HG02610 (cell line): ENCODE measurements around the gene GPR173.

Experiments used
- ATAC-seq: cut with Tn5 transposase; IDR thresholded peaks from one replicate; pipeline ENCODE4 v1.9.1; 2021; ENCODE audit warnings: mild to moderate bottlenecking, moderate library complexity; ENCODE audit not compliant: unreplicated experiment

GPR173 gene, protein sequence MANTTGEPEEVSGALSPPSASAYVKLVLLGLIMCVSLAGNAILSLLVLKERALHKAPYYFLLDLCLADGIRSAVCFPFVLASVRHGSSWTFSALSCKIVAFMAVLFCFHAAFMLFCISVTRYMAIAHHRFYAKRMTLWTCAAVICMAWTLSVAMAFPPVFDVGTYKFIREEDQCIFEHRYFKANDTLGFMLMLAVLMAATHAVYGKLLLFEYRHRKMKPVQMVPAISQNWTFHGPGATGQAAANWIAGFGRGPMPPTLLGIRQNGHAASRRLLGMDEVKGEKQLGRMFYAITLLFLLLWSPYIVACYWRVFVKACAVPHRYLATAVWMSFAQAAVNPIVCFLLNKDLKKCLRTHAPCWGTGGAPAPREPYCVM

DNA sequence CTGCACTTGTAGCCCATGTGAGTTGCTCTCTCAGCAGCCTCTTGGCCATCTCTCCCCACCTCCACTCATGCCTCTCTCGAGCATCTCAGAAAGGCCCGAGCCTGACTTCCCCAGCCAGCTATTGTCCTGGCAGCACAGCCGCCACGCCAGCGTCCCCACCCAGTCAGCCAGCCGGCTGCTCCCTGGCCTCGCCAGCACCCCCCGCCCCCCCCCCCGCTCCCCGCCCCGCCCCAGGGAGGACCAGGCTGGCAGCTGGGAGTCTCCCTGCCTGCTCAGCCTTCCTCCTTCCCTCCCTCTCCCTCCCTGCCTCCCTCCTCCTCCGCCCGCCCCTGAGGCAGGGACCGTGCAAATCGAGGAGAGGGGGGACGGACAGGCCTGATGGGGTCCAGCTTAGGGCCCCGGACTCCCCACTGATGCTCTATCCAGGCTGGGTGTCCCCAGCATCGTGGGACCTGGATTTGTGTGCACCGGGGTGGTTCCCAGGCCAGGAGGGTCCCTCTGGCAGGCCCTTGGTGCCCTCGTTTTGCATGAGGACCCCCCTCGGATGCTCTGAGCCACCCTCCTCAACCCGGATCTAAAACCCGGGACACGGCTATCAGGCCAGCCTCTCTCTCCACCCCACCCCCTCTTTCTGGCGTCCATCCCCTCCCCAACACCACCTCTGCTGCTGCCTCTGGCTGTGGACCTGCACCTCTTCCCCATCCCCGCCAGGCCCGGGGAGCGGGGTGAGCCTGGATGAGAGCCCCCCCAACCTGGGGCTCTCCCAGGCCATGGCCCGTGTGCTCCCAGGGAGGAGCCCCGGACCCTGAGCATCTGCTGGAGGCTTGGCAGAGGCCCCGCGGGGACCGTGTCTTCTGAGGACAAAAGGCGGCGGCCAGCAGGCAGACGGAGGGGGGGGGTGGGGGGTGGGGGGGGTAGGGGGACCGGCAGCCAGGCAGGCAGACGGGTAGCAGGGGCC lies at the start of gene GPR173:
TSS of gene GPR173 (plus strand) at position 621 of the 958 bp plus-strand sequence. CDS start 27,833 bp downstream, outside the sequence.
- ATAC-seq, result no peak

DNA sequence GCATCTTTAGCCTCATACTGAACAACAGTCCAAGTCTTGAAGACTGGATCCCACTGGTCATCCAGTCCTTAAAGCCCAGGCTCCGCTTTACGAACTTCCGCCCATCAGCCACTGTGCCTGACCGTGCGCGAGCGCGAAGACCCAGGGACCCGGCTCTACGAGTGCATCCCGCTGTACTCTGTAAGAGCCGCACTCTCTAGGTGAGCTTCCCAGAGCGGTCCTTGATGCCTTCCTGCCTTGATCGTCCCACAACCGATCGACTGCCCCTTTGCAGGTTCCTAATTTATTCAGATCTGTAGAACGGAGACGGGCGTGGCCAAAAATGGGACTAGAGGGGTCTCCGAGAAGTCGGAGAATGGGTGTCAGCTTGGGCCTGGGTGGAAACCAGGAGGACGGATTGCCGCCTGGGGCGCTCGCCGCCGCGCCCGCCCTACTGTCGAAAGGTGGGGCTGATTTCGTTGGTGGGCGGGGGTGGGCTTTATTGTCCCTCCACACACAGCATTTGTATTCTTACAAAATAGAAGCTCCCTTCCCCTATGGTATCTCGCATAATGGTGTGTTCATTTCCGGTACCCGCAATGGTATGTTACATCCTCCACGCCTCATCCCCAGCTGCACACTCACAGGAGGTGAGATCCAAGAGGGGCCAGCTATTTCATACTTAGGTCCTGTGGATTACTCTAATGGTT lies 48.0 kb upstream of the GPR173 start:
- ATAC-seq, result no peak

DNA sequence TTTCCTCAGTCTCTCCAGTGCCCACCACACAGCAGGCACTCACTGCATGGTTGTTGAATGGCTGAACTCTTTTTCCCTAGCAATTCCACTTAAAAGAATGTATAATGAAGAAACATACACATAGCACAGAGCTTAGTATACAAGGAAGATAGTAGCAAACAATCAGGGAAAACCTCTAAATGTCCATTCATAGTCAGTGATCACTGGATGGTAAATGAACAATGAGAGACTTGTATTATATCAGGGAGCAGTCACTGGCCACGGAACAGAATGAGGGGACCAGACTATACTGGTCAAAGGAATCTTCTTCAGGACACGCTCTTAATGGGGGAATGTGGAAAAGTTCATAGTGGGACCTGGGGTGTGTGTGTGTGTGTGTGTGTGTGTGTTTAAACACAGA lies 46.6 kb upstream of the GPR173 start:
- no peak for ATAC-seq

DNA sequence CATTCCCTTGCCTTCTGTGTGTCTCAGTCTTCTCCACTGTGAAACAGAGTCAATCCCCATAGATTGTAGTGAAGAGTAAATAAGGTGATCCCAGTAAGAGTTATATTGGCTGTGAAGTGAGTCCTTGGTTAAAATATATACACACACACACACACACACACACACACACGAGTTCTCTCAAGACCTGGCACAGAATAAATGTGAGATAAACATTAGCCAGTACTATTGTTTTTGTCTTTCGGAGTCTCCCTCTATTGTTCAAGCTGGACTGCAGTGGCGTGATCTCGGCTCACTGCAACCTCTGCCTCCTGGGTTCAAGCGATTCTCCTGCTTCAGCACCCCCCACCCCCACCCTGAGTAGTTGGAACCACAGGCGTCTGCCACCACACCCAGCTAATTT lies 45.5 kb upstream of the GPR173 start:
- ATAC-seq, result no peak

DNA sequence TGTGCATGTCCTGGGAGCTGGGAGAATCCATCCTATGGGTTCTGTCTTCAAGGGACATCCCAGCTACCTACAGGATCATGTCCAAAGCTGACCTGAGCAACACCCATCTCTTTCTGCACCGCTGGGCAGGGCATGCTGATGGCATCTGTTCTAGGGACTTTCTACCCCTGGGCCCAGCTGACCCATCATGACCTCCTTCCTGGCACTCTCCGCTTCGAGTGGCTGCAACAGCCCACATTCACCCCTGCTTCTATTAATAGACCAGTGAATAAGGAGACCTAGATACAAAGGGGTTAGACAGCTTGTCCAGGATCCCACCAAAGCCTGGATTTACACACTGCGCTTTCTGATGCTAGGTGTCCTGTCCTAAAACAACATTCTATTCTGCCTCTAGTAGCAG lies 44.6 kb upstream of the GPR173 start:
- no peak for ATAC-seq

DNA sequence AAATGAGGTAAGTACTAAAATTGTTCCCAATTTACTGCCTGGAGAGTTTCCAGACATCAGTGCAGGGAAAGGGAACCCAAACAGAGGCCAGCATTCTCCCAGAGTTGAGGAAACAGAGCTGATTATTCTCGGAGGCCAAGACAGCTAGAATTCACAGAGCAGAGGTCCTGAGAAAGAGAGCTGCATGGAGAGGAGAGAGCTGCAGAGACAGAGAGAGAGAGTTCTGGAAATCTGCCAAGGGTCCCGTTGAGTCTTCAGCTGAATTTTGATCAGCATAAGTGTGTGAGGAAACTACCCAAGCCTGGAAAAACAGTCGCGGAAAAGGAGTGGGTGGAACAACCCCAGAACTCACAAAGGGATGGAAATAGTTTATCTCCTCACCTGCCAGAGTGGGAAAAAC lies 43.8 kb upstream of the GPR173 start:
- no peak for ATAC-seq

DNA sequence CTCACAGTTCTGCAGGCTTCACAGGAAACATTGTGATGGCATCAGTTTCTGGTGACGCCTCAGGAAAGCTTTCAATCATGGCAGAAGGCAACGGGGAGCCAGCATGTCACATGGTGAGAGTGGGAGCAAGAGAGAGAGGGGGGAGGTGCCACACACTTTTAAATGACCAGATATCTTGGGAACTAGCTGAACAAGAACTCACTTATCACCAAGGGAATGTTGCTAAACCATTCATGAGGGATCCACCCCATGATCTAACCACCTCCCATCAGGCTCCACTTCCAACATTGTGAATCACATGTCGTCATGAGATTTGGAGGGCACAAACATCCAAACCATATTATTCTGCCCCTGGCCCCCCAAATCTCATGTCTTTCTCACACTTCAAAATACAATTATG lies 43.3 kb upstream of the GPR173 start:
- no peak for ATAC-seq

DNA sequence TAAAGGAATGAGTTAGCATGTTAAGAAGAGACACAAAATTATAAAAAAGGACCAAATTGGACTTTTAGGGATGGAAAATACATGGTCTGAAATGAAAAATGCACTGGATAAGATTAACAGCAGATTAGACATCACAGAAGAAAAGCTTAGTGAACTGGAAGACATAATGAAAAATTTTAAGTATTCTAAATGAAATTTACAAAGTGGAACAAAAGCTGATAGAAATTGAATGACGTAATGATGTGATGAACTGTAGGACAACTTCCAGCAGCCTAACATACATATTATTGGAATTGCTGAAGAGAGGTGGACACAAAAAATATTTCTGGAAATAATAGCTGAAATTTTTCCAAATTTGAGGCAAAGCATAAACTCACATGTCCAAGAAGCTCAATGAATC lies 39.6 kb upstream of the GPR173 start:
- no peak for ATAC-seq

DNA sequence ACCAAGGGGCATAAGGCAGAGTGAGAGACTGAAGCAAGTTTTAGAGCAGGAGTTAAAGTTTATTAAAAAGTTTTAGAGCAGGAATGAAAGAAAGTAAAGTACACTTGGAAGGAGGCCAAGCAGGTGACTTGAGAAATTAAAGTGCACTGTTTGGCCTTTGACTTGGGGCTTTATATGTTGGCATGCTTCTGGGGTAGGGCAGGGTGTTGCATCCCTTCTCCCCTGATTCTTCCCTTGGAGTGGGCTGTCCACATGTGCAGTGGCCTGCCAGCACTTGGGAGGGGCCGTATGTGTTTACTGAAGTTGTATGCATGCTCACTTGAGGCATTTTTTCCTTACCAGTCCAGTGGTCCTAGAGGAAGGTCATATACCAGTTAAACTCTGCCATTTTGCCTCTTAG lies 35.3 kb upstream of the GPR173 start:
- ATAC-seq, result no peak

DNA sequence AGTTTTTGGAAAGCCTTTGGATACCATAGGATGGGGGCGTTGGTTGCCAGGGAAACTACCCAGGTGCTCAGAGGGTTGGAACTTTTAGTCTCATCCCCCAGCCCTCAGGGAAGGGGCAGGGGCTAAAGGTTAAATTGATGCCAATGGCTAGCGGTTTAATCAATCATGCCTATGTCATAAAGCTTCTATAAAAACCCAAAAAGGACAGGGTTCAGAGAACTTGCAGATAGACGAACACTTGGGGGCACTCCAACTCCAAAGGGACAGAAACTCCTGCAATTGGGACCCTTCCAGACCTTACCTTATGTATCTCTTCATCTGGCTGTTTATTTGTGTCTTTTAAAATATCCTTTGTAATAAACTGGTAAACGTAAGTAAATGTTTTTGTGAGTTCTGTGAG lies 30.0 kb upstream of the GPR173 start:
- ATAC-seq, result no peak

DNA sequence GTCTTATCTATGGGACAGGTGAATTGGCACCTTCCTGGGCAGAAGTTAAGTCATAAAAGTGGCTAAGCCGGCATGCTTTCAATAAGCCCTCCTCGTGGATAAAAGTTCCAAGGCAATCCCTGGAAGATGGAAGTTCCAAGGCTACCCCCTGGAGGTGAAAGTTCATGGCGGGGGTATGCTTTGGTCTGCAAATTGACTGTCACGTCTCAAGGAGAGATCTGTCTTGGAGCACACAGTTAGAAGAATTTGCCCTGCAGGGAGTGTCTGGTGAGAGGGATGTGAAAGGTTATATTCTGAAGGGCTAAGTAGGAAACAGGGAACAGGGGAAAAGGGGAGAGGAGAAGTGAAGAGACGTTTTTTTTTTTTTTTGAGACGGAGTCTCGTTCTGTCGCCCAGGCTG lies 26.2 kb upstream of the GPR173 start:
- no peak for ATAC-seq

DNA sequence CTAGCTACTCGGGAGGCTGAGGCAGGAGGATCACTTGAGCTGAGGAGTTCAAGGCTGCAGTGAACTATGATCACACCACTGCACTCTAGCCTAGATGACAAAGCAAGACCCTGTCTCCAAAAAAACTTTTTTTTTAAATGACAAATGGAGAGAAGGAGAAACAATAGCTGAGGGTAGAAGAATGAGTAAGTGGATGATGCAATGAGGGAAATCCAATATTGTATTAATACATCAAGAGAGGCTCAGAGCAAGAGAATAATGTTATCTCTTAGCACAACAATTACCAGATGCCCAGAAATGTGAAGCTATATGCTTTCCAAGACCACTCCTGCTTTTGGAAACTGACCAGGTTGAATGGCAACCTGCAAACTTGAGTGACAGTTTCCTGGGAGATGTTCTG lies 19.9 kb upstream of the GPR173 start:
- ATAC-seq, result no peak

DNA sequence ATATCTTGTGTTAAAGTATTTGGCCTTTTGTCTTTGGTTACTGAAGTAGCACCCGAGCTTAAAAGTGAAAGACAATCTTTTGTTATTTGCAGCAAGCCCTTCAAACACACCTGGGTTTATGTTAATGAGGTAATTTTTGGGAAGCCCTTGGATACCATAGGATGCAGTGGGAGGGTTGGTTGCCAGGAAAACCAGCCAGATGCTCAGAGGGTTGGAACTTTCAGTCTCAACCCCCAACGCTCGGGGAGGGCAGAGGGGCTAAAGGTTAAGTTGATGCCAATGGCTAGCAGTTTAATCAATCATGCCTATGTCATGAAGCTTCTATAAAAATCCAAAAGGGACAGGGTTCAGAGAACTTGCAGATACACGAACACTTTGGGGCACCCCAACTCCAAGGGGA lies 17.2 kb upstream of the GPR173 start:
- ATAC-seq, result no peak

DNA sequence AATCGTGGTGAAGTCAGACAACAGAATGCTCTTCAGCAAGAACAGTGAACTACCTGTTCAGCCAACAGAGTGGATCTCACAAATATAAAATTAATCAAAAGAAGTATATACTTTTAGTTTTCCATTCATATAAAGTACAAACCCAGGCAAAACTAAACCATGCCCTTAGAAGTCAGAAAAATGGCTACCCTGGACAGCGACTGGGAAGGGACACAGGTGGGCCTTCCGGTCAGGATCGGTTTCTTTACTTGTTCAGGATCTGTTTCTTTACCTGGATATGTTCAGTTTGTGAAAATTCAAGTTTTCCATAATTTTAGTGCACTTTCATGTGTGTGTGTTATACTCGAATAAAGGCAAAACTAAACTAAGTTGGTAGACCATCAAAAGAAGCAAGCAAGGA lies 12.4 kb upstream of the GPR173 start:
- ATAC-seq, result no peak

DNA sequence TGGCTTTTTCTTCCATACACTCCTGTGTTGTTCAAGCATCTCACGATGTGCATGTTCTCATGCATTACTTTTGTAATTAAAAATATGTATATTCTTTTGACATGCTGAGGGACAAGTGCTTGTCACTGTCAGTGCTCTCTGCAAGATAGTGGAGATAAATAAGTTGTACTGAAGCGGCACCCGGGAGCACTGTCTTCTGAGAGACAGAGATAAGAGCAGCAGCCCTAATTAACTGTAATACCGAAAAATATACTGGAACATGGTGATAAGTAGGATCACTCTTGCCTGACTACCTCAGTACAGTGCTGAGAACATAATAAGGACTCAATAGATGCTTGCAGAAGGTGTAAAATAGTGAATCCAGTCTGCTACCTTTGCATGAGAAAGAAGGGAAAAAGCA lies 9.4 kb upstream of the GPR173 start:
- ATAC-seq, result no peak

DNA sequence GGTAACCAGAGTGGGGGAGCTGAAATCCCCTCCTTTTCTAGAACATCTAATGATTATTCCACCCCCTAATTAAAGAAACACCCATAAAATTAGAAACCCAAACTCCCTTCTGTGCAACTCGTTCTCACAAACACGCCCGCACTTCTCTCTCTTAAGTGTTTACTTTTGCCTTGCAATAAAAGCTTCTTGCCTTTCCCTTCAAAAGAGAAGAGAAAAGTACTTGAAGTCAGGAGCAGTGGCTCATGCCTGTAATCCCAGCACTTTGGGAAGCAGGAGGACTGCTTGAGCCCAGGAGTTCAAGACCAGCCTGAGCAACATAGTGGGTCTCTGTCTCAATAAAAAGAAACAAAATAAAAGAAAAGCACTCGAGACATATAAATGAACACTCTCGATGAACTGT lies 3.6 kb upstream of the GPR173 start:
- no peak for ATAC-seq

DNA sequence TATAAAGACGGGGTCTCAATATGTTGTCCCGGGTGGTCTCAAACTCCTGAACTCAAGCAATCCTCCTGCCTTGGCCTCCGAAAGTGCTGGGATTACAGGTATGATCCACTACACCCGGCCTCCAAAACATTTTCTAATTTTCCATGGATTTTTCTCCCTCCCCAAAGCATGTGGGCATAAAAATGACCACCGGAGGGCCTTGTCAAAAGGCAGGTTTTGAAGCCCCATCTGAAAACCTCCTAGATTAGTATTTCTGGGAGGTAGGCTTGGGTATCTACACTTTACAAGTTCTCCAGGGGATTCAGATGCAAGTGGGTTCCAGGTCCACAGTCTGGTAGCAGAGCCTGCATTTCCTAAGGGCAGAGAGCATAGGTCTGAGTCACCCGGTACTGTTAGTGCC lies 1.4 kb upstream of the GPR173 start:
- no peak for ATAC-seq

DNA sequence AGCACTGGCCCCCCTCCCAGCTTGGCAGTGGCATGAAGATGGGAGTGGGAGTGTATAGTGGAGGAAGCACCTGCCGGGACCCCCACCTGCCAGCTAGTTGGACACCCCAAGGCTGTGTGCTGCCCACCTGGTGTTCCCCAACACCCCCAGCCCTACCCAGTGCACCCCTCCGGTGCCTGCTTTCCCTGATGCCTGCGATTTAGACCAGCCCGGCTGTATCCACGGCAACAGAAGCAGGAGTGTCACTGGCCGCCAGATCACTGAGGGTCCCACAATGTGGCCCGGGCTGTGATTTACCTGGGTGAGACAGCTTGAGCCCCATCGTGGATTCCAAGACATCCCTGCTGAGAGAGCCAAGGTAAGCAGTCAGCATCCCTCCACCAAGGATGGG lies 533 bp downstream of the GPR173 start:
- no peak for ATAC-seq

DNA sequence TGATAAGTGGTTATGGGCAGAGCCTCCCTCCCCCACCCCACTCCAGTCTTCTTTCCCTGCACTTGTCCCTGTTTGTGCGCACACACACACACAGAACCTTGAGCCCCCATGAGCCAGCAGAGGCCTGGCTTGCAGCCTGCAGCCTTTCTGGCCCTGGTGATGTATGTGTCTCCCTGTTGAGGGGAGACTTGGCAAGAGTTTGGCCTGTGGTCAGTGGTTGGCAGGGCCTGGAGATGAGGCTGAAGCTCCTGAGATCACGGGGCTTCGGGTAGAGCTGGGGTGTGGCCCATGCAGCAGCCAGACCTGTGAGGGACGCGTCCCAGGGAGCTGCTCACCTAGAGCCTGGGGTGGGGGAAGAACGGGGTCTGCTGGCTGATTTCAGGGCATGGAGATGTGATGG lies 2.3 kb downstream of the GPR173 start:
- ATAC-seq, result no peak

DNA sequence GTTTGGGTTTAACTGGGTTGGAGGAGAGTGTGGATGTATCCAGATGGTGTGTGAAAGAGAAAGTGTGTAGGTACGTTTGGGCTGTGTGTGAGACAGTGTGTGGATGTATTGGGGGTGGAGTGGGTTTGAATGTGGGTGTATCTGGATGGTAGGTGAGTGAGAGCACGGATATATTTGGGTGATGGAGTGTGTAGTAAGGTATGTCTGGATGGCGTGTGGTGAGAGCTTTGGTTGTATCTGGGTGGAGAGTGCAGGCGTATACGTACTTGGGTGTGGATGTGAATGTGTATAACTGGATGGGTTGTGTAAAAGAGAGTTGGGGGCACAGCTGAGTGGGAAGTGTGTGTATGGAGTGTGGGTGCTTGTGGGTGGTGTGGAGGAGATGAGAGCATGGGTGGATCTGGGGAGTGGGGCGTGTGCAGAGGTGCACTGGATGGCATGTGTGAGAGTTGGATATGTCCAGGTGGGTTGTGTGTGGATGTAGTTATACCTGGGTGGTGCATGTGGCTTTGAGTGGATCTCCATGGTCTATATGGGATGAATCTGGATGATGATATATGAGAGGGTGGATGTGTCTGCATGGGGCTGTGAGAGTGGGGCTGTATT lies 6.8 kb downstream of the GPR173 start:
- ATAC-seq, result no peak

DNA sequence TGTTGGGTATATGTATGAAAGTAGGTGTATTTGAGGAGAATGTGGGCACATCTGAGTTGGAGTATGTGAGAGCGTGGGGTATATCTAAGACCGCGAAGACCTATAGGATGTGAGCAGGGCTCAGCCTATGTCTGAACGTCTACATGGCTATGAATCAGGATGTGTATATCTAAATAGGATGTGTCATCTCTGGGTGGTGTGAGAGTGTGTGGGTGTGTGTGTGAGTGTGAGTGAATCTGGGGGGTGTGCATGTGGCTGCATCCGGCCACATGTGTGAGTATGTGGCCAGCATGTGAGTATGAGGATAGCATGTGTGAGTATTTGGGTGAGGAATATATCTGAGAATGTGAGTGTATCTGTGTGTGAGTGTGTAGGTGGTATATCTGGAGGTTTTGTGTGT lies 7.7 kb downstream of the GPR173 start:
- no peak for ATAC-seq
